Measurements from ENCODE around the gene TKTL2. TPM values are rescaled to one million over a fixed set of nuclear protein-coding genes. Genes with fewer than 3 reads are reported as not detected.
A peak's percentile ranks its signal among the peaks of the same experiment; 100 is the strongest.

Gene TKTL2
- total and polyA plus RNA-seq, 10 of the 15 experiments (the other 5 are each of a cell fraction or from before 2014, with no cell fraction given): 0.03 to 0.04 (median 0.03) TPM; not detected in 7

GRCh38 chr4:163484906-163485305 lies 11.4 kb upstream of the TKTL2 start (continued):
- no peak for TF ChIP-seq ATF2 (IDR thresholded peaks at IDR 0.05; ENCODE audit: low read length)
- TF ChIP-seq TARDBP (IDR thresholded peaks at IDR 0.05; ENCODE audit: borderline replicate concordance): no peak
- TF ChIP-seq ZBTB11 (CRISPR knock-in tag; IDR thresholded peaks at IDR 0.05): no peak
- no peak for TF ChIP-seq ZNF622 (IDR thresholded peaks at IDR 0.05)
- no peak for TF ChIP-seq USF2 (IDR thresholded peaks at IDR 0.05; ENCODE audit: borderline replicate concordance, low read depth, low read length)
- TF ChIP-seq FOXK2 (IDR thresholded peaks at IDR 0.05): no peak
- TF ChIP-seq NR2C2 (IDR thresholded peaks at IDR 0.05; ENCODE audit: borderline replicate concordance, control insufficient read depth, insufficient read length, low read depth): no peak
- TF ChIP-seq CTCF (IDR thresholded peaks at IDR 0.05 in 2 of 3, conservative IDR thresholded peaks at IDR 0.05 in 1 of 3; ENCODE audit: control insufficient read depth in 2 of 3, extremely low read depth in 1 of 3, insufficient read depth in 1 of 3, low read depth in 3 of 3, low read length in 3 of 3): peak; percentile 55 to 73 (median 59); a peak in 5 of 6 replicates
- TF ChIP-seq HDGF (IDR thresholded peaks at IDR 0.05): no peak
- no peak for TF ChIP-seq ATF7 (IDR thresholded peaks at IDR 0.05; ENCODE audit: low read depth)
- TF ChIP-seq SMAD5 (IDR thresholded peaks at IDR 0.05; ENCODE audit: low read depth): no peak
- TF ChIP-seq TAF1 (IDR thresholded peaks at IDR 0.05; ENCODE audit: borderline replicate concordance, low read depth, low read length): no peak
- TF ChIP-seq EP300 (IDR thresholded peaks at IDR 0.05; ENCODE audit: borderline replicate concordance in 1 of 2, control insufficient read depth in 1 of 2, low read depth in 2 of 2, low read length in 2 of 2): no peak
- no peak for TF ChIP-seq MYB (IDR thresholded peaks at IDR 0.05; ENCODE audit: borderline replicate concordance, low read depth, low read length)
- no peak for TF ChIP-seq MTA2 (IDR thresholded peaks at IDR 0.05; ENCODE audit: low read depth)
- TF ChIP-seq CUX1 (IDR thresholded peaks at IDR 0.05; ENCODE audit: insufficient replicate concordance, low read depth, low read length): no peak
